Loucy (cell line): ENCODE measurements around the gene ACP7.

ENCODE experiments used
- H2AFZ ChIP-seq: fragments of 200-600 bp; sonication (generic); 2 replicates; pipeline ENCODE4 v1.6.0; 2016; ENCODE audit warnings: antibody characterized with exemption, mild to moderate bottlenecking, low read length, moderate library complexity
- H3F3A ChIP-seq: fragments of 200-600 bp; 2 replicates; pipeline ENCODE4 v1.6.0; 2016; ENCODE audit warnings: antibody characterized with exemption, low read depth, mild to moderate bottlenecking
- H3K27me3 ChIP-seq: fragments of 200-600 bp; sonication (generic); 2 replicates; pipeline ENCODE4 v1.6.1; 2014; ENCODE audit warnings: low read length, mild to moderate bottlenecking; ENCODE audit not compliant: insufficient read depth, poor library complexity, severe bottlenecking
- H3K36me3 ChIP-seq: fragments of 200-600 bp; sonication (generic); 2 replicates; pipeline ENCODE4 v1.6.1; 2016; ENCODE audit warnings: low read length; ENCODE audit not compliant: insufficient read depth
- H3K4me1 ChIP-seq: fragments of 200-600 bp; sonication (generic); 2 replicates; pipeline ENCODE4 v1.5.1; 2014; ENCODE audit warnings: low read length, mild to moderate bottlenecking; ENCODE audit not compliant: insufficient read depth, poor library complexity, severe bottlenecking
- H3K4me2 ChIP-seq: fragments of 200-600 bp; sonication (generic); 2 replicates; pipeline ENCODE4 v1.6.0; 2014; ENCODE audit warnings: antibody characterized with exemption, low read length, low read depth, mild to moderate bottlenecking; ENCODE audit not compliant: poor library complexity, severe bottlenecking
- H3K4me3 ChIP-seq: fragments of 200-600 bp; sonication (generic); 2 replicates; pipeline ENCODE4 v1.5.1; 2014; ENCODE audit warnings: low read length, mild to moderate bottlenecking, mixed read lengths; ENCODE audit not compliant: poor library complexity, severe bottlenecking
- H3K79me2 ChIP-seq: fragments of 200-600 bp; sonication (generic); 2 replicates; pipeline ENCODE4 v1.6.1; 2014; ENCODE audit warnings: low read length; ENCODE audit not compliant: insufficient read depth
- H3K9ac ChIP-seq: fragments of 200-600 bp; sonication (generic); 2 replicates; pipeline ENCODE4 v1.6.0; 2014; ENCODE audit warnings: mild to moderate bottlenecking, low read depth, low read length, moderate library complexity; ENCODE audit not compliant: poor library complexity, severe bottlenecking
- H3K9me2 ChIP-seq: fragments of 200-600 bp; sonication (generic); replicated peaks from 2 replicates; pipeline ENCODE4 v1.6.1; 2016; ENCODE audit warnings: low read depth, low read length, mixed read lengths
- H3K9me3 ChIP-seq: fragments of 200-600 bp; sonication (generic); 2 replicates; pipeline ENCODE4 v1.6.1; 2014; ENCODE audit warnings: mild to moderate bottlenecking, antibody characterized with exemption, low read length, low read depth; ENCODE audit not compliant: insufficient read depth
- H4K20me1 ChIP-seq: fragments of 200-600 bp; sonication (generic); 2 replicates; pipeline ENCODE4 v1.6.0; 2014; ENCODE audit warnings: antibody characterized with exemption, low read length, mild to moderate bottlenecking; ENCODE audit not compliant: insufficient read depth, poor library complexity, severe bottlenecking
- EZH2phosphoT487 ChIP-seq: fragments of 200-600 bp; IDR thresholded peaks from 2 replicates; pipeline ENCODE4 v1.6.1; 2018; ENCODE audit warnings: antibody characterized with exemption, mild to moderate bottlenecking, moderate library complexity, borderline replicate concordance
- TF ChIP-seq, protein P1 (sequence below): fragments of 200-600 bp; sonication (generic); conservative IDR thresholded peaks from 2 replicates; pipeline ENCODE4 v1.5.1; 2014; ENCODE audit warnings: mild to moderate bottlenecking, antibody characterized with exemption, low read length

The ACP7 gene

DNA sequence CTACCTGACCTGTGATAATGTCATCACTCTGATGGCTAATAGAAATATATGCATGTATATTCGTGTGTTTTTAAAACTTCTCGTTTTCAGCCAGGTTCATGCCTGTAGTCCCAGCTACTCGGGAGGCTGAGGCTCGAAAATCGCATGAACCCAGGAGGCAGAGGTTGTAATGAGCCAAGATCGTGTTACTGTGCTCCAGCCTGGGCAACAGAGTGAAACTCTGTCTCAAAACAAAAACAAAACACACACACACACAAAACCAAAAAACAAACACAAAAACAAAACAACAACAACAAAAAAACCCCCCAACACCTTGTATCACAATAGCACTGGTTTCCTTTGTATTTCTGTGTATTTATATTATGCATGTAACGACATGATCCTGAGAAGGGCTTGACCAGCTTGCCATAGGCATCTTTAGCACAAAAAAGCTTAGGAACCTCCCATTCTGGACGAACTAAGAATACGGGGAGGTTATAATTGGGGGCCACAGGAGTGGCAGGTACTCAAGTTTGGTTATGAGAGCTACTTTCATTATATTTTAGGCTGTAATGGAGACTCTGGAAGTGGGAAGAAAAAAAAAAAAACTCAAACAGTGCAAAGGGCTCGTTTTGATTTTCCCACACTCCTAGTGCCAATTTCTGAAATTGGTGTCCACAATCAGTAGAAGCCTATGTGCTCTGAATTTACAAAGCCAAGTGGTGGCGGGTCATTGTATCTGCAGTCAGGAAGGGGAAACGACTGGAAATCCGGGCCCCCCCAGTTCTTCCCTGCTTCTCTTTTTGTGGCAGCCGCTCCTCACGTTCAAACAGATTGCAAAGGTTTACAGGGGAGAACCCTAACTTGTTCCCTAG is 1.2 kb upstream of the ACP7 start:
- H3K9me2 ChIP-seq: no peaks in the 10 kb centered on the region
- no peaks in the 10 kb centered on the region for H3K27me3 ChIP-seq
- no peaks in the 10 kb centered on the region for H3K9me3 ChIP-seq
- H3F3A ChIP-seq: no peaks in the 10 kb centered on the region
- TF ChIP-seq, protein P1, sequence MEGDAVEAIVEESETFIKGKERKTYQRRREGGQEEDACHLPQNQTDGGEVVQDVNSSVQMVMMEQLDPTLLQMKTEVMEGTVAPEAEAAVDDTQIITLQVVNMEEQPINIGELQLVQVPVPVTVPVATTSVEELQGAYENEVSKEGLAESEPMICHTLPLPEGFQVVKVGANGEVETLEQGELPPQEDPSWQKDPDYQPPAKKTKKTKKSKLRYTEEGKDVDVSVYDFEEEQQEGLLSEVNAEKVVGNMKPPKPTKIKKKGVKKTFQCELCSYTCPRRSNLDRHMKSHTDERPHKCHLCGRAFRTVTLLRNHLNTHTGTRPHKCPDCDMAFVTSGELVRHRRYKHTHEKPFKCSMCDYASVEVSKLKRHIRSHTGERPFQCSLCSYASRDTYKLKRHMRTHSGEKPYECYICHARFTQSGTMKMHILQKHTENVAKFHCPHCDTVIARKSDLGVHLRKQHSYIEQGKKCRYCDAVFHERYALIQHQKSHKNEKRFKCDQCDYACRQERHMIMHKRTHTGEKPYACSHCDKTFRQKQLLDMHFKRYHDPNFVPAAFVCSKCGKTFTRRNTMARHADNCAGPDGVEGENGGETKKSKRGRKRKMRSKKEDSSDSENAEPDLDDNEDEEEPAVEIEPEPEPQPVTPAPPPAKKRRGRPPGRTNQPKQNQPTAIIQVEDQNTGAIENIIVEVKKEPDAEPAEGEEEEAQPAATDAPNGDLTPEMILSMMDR: no peak
- TF ChIP-seq EZH2phosphoT487: no peak
- no peak overlapping the region for H2AFZ ChIP-seq
- no peaks in the 10 kb centered on the region for H3K79me2 ChIP-seq
- H3K4me3 ChIP-seq: no peak overlapping the region
- H4K20me1 ChIP-seq: no peaks in the 10 kb centered on the region
- H3K4me1 ChIP-seq: no peaks in the 10 kb centered on the region
- no peak overlapping the region for H3K9ac ChIP-seq
- H3K36me3 ChIP-seq: no peaks in the 10 kb centered on the region
- no peak overlapping the region for H3K4me2 ChIP-seq

DNA sequence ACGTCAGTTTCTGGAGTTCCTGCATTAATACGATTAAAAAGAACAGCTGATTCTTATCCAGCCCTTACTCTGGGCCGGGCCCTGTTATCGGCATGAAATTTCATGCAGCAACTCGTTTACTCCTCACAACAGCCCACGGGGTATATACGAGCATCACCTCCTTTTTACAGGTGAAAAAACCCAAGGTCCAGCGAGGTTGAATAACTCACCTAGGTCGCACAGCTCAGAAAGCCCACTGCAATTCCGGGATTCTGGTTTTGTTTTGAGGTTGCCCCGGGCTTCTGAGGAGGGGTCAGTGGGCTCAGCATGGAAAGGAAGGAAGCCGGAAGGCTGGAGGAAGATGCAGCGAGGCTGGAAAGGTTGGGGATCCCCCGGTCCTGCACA is 577 bp upstream of the ACP7 start:
- Histone ChIP-seq H4K20me1 (no peaks in the 10 kb centered on the region), H3K4me1 (no peaks in the 10 kb centered on the region), H3K9ac (no peak overlapping the region), H3K9me3 (no peaks in the 10 kb centered on the region), H3K9me2 (no peaks in the 10 kb centered on the region), H3K27me3 (no peaks in the 10 kb centered on the region), H2AFZ (no peak overlapping the region), H3K4me3 (no peak overlapping the region), H3K79me2 (no peaks in the 10 kb centered on the region), H3K36me3 (no peaks in the 10 kb centered on the region), H3F3A (no peaks in the 10 kb centered on the region), H3K4me2 (no peak overlapping the region)
- TF ChIP-seq EZH2phosphoT487: no peak
- TF ChIP-seq, protein P1: no peak

DNA sequence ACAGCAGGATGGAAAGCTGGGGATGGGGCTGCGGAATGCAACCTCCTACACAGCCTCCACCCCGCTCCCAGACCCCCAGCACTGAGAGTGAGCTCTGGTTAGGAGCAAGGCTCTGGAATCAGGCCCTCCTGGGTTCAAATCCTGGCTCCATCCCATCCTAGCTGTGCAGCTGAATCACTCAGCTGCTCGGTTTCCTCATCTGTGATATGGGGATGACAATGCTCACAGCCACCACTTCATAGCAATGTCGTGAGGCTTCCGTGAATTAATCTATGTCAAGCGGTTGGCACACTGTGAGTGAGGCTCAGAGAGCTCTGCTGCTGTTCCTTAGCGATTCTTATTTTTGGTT is 538 bp downstream of the ACP7 start:
- H3K36me3 ChIP-seq: no peaks in the 10 kb centered on the region
- H4K20me1 ChIP-seq: no peaks in the 10 kb centered on the region
- H3K9ac ChIP-seq: no peak overlapping the region
- no peaks in the 10 kb centered on the region for H3K9me2 ChIP-seq
- no peak overlapping the region for H3K4me3 ChIP-seq
- no peaks in the 10 kb centered on the region for H3K79me2 ChIP-seq
- TF ChIP-seq, protein P1: no peak
- no peak for TF ChIP-seq EZH2phosphoT487
- no peaks in the 10 kb centered on the region for H3K4me1 ChIP-seq
- no peak overlapping the region for H3K4me2 ChIP-seq
- no peak overlapping the region for H2AFZ ChIP-seq
- no peaks in the 10 kb centered on the region for H3K9me3 ChIP-seq
- no peaks in the 10 kb centered on the region for H3F3A ChIP-seq
- no peaks in the 10 kb centered on the region for H3K27me3 ChIP-seq
